ENCODE results near the gene APPBP2. TPM values are rescaled to one million over a fixed set of nuclear protein-coding genes. Genes with fewer than 3 reads are reported as not detected.

The APPBP2 gene
- total and polyA plus RNA-seq, 9 donors: 14.4 to 72.1 (median 53.1) TPM

DNA sequence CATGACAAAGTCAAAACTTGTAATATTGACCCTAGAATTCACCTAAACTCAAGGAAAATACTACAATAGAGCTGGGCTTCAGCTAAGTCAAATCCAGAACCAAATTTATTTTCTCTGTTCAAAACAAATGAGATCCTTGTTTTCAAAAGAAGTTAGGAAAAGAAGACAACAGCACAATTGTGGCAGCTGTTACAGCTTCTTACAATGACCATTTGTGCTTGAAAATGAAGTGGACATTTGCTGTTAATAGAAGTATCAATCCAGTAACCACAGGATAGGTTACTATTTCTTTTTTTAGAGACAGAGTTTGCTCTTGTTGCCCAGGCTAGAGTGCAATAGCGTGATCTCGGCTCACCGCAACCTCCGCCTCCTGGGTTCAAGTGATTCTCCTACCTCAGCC is 44.4 kb downstream of the APPBP2 start:
- intact Hi-C loops (cut with DNase I): no loop called here
- TF ChIP-seq, protein P1, sequence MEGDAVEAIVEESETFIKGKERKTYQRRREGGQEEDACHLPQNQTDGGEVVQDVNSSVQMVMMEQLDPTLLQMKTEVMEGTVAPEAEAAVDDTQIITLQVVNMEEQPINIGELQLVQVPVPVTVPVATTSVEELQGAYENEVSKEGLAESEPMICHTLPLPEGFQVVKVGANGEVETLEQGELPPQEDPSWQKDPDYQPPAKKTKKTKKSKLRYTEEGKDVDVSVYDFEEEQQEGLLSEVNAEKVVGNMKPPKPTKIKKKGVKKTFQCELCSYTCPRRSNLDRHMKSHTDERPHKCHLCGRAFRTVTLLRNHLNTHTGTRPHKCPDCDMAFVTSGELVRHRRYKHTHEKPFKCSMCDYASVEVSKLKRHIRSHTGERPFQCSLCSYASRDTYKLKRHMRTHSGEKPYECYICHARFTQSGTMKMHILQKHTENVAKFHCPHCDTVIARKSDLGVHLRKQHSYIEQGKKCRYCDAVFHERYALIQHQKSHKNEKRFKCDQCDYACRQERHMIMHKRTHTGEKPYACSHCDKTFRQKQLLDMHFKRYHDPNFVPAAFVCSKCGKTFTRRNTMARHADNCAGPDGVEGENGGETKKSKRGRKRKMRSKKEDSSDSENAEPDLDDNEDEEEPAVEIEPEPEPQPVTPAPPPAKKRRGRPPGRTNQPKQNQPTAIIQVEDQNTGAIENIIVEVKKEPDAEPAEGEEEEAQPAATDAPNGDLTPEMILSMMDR (IDR thresholded peaks at IDR 0.05): no peak
- H3K27me3 ChIP-seq: no peaks in the 10 kb centered on the region
- no peaks in the 10 kb centered on the region for H3K36me3 ChIP-seq
- no peaks in the 10 kb centered on the region for H3K4me1 ChIP-seq (ENCODE audit: insufficient read depth)
- H3K9me3 ChIP-seq: no peaks in the 10 kb centered on the region
- H3K27ac ChIP-seq: no peak overlapping the region
- H3K4me3 ChIP-seq: no peak overlapping the region
- 97 to 99% (median 98%) methylated on average over 4 of the region's 4 CpGs for WGBS, 3 donors
- DNase-seq: no peak

- no peaks in the 10 kb centered on the region for H3K27me3 ChIP-seq
- H3K9me3 ChIP-seq: no peaks in the 10 kb centered on the region
- TF ChIP-seq EP300 (IDR thresholded peaks at IDR 0.05) (no peak), POLR2A (IDR thresholded peaks at IDR 0.05) (no peak)
- TF ChIP-seq, protein P1 (IDR thresholded peaks at IDR 0.05): no peak
- H3K27ac ChIP-seq: no peak overlapping the region
- H3K4me1 ChIP-seq (ENCODE audit: insufficient read depth): peaks cover 4% of the 10 kb centered on the region
- intact Hi-C loops (cut with DNase I): no loop called here
- DNase-seq: no peak
- H3K4me3 ChIP-seq: no peak overlapping the region
- H3K36me3 ChIP-seq: no peaks in the 10 kb centered on the region
Observed at GRCh38 chr17:60473788-60474187, 52.3 kb downstream of the APPBP2 start.

GRCh38 chr17:60472449-60472848 is 53.6 kb downstream of the APPBP2 start:
- Histone ChIP-seq H3K9me3 (no peaks in the 10 kb centered on the region), H3K27ac (no peak overlapping the region), H3K27me3 (no peaks in the 10 kb centered on the region), H3K4me1 (ENCODE audit: insufficient read depth) (peaks cover 4% of the 10 kb centered on the region), H3K4me3 (no peak overlapping the region), H3K36me3 (no peaks in the 10 kb centered on the region)
- no peak for TF ChIP-seq EP300 (IDR thresholded peaks at IDR 0.05)
- no peak for TF ChIP-seq POLR2A (IDR thresholded peaks at IDR 0.05)
- TF ChIP-seq, protein P1 (IDR thresholded peaks at IDR 0.05): no peak
- 93 to 97% (median 95%) methylated on average over 1 of the region's 1 CpG for WGBS, 3 donors
- intact Hi-C loops (cut with DNase I): no loop called here
- no peak for DNase-seq

GRCh38 chr17:60471451-60471850 is 54.6 kb downstream of the APPBP2 start:
- Histone ChIP-seq H3K27ac (no peak overlapping the region), H3K27me3 (no peaks in the 10 kb centered on the region), H3K36me3 (no peaks in the 10 kb centered on the region), H3K4me3 (no peak overlapping the region), H3K4me1 (ENCODE audit: insufficient read depth) (peaks cover 4% of the 10 kb centered on the region), H3K9me3 (no peaks in the 10 kb centered on the region)
- intact Hi-C loops (cut with DNase I): no loop called here
- 97 to 99% (median 99%) methylated on average over 4 of the region's 4 CpGs for WGBS, 3 donors
- TF ChIP-seq POLR2A (IDR thresholded peaks at IDR 0.05): no peak
- TF ChIP-seq, protein P1 (IDR thresholded peaks at IDR 0.05): no peak
- no peak for TF ChIP-seq EP300 (IDR thresholded peaks at IDR 0.05)
- no peak for DNase-seq

GRCh38 chr17:60468371-60468770 is 57.7 kb downstream of the APPBP2 start:
- TF ChIP-seq, protein P1 (IDR thresholded peaks at IDR 0.05): no peak
- no peak for TF ChIP-seq POLR2A (IDR thresholded peaks at IDR 0.05)
- TF ChIP-seq EP300 (IDR thresholded peaks at IDR 0.05): no peak
- Histone ChIP-seq H3K4me1 (ENCODE audit: insufficient read depth) (peaks cover 5% of the 10 kb centered on the region), H3K4me3 (no peak overlapping the region), H3K36me3 (no peaks in the 10 kb centered on the region), H3K9me3 (no peaks in the 10 kb centered on the region), H3K27me3 (no peaks in the 10 kb centered on the region), H3K27ac (no peak overlapping the region)
- DNase-seq: no peak
- intact Hi-C loops (cut with DNase I): loop anchor here in 1 of 4 donors (10.0 kb wide), 1 partner anchor 56 kb away; the partner anchor contains the start of gene APPBP2
